Stomach (tissue), 9 donors: Measurements from ENCODE around the gene SPO11. TPM values are rescaled to one million over a fixed set of nuclear protein-coding genes. Genes with fewer than 3 reads are reported as not detected.

Experiments
- DNase-seq, 2 donors: peaks; one replicate each; pipeline versions ENCODE4 v3.0.0 to v3.0.0-alpha.2; 2013 to 2019
- H3K27ac ChIP-seq, 5 donors: fragments of 200-600 bp in 4 of 5; sonication (generic) in 4 of 5; one replicate each; pipeline ENCODE4 v1.5.1; 2013 to 2019; ENCODE audit warnings: mild to moderate bottlenecking in 1 of 5, moderate library complexity in 1 of 5
- H3K27me3 ChIP-seq, 3 donors: fragments of 200-600 bp; sonication (generic); one replicate each; pipeline ENCODE4 v1.5.1; 2017 to 2019; ENCODE audit warnings: mixed run types in 1 of 3
- H3K36me3 ChIP-seq, 4 donors: fragments of 200-600 bp; sonication (generic); 1 replicate in 3 of 4; 2 replicates in 1 of 4; pipeline ENCODE4 v1.5.1; 2016 to 2019
- H3K4me1 ChIP-seq, 4 donors: fragments of 200-600 bp; sonication (generic); one replicate each; pipeline ENCODE4 v1.5.1; 2016 to 2019
- H3K4me3 ChIP-seq, 4 donors: fragments of 200-600 bp; sonication (generic) in 3 of 4; one replicate each; pipeline ENCODE4 v1.5.1; 2016 to 2019; ENCODE audit warnings: mild to moderate bottlenecking in 1 of 4
- H3K9me3 ChIP-seq, 4 donors: fragments of 200-600 bp; sonication (generic); one replicate each; pipeline ENCODE4 v1.5.1; 2016 to 2019
- EP300 ChIP-seq: sonication (generic); formaldehyde crosslinking; IDR thresholded peaks from one replicate; pipeline ENCODE4 v1.6.1; 2017; ENCODE audit warnings: antibody characterized with exemption
- POLR2A ChIP-seq, 4 donors: fragments of 450-650 bp; IDR thresholded peaks; one replicate each; pipeline ENCODE4 v1.6.1; 2016; ENCODE audit warnings: antibody characterized with exemption in 4 of 4, control low read depth in 2 of 4, mild to moderate bottlenecking in 1 of 4, moderate library complexity in 1 of 4
- POLR2AphosphoS5 ChIP-seq, 3 donors: sonication (generic); formaldehyde crosslinking; IDR thresholded peaks; one replicate each; pipeline ENCODE4 v1.6.1; 2016; ENCODE audit warnings: antibody characterized with exemption in 3 of 3
- WGBS, 5 donors: extraction: QIAGEN DNeasy Blood & Tissue Kit in 3 of 5; methylation state at CpG; one replicate each; pipeline versions ENCODE4 v1.1.5 to v1.1.7; 2013 to 2018; 5-methylcytosine and 5-hydroxymethylcytosine counted together
- intact Hi-C: fragments of 100-400 bp; cut with DNase I; formaldehyde crosslinking; loops from one replicate; pipeline ENCODE4 v1.15.1; 2023; ENCODE audit warnings: low total_unique reads
- polyA plus RNA-seq, 3 donors: library from polyadenylated mRNA; stranded (reverse); fragments of 200-250 nt; gene quantifications; one replicate each; pipeline ENCODE4 v1.2.3, GENCODE V29; 2013
- total RNA-seq, 5 donors: library from RNA; depleted of rRNA; stranded (reverse); fragments of >200 nt; gene quantifications; one replicate each; pipeline versions ENCODE4 v1.1.0 to v1.2.3, GENCODE V29; 2014 to 2016
- TF ChIP-seq, protein P1 (sequence below), 7 experiments: fragments of 450-650 bp in 4 of 7; fragments of 200-600 bp in 3 of 7; sonication (generic) in 3 of 7; IDR thresholded peaks; one replicate each; pipeline ENCODE4 v1.5.1; 2016 to 2019; ENCODE audit warnings: antibody characterized with exemption in 7 of 7, control low read depth in 2 of 7, mild to moderate bottlenecking in 1 of 7
- donor health status: healthy with polysubstance abuse.
- donor health status: Bipolar disorder and iron deficiency.
- donor health status: healthy.

Gene SPO11
- total and polyA plus RNA-seq, 8 donors: not detected

DNA sequence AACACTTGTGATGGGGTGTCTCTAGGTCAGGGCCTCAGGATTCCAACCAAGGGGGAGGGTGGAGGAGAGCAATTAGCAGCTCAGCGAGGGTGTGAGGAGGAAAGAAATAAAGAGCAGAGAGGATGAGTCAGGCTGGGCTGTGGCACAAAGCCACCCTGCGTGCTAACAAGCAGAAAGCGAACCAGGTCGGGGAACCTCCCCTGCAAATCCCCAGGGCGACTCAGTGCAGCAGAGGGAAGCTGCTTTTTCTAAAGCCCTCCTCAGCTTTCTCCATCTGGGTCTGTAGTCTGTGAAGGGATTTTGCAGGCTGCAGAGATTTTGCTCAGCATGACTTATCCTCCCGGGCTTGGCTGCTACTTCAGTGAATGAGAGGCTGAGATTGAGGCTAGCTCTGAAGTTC is 6.6 kb upstream of the SPO11 start:
- TF ChIP-seq, protein P1, sequence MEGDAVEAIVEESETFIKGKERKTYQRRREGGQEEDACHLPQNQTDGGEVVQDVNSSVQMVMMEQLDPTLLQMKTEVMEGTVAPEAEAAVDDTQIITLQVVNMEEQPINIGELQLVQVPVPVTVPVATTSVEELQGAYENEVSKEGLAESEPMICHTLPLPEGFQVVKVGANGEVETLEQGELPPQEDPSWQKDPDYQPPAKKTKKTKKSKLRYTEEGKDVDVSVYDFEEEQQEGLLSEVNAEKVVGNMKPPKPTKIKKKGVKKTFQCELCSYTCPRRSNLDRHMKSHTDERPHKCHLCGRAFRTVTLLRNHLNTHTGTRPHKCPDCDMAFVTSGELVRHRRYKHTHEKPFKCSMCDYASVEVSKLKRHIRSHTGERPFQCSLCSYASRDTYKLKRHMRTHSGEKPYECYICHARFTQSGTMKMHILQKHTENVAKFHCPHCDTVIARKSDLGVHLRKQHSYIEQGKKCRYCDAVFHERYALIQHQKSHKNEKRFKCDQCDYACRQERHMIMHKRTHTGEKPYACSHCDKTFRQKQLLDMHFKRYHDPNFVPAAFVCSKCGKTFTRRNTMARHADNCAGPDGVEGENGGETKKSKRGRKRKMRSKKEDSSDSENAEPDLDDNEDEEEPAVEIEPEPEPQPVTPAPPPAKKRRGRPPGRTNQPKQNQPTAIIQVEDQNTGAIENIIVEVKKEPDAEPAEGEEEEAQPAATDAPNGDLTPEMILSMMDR (IDR thresholded peaks at IDR 0.05): no peak
- TF ChIP-seq POLR2A (IDR thresholded peaks at IDR 0.05): no peak
- TF ChIP-seq EP300: no peak
- Histone ChIP-seq H3K27me3 (peaks cover 0 to 63% (median 14%) of the 10 kb centered on the region in 3 donors), H3K4me1 (no peaks in the 10 kb centered on the region), H3K4me3 (no peak overlapping the region), H3K36me3 (no peaks in the 10 kb centered on the region), H3K27ac (no peak overlapping the region), H3K9me3 (no peaks in the 10 kb centered on the region)
- WGBS, 5 donors: 17 to 33% (median 20%) methylated on average over 6 of the region's 6 CpGs
- peak in 1 of 2 donors; percentile 59 for DNase-seq
- intact Hi-C loops: no loop called here

DNA sequence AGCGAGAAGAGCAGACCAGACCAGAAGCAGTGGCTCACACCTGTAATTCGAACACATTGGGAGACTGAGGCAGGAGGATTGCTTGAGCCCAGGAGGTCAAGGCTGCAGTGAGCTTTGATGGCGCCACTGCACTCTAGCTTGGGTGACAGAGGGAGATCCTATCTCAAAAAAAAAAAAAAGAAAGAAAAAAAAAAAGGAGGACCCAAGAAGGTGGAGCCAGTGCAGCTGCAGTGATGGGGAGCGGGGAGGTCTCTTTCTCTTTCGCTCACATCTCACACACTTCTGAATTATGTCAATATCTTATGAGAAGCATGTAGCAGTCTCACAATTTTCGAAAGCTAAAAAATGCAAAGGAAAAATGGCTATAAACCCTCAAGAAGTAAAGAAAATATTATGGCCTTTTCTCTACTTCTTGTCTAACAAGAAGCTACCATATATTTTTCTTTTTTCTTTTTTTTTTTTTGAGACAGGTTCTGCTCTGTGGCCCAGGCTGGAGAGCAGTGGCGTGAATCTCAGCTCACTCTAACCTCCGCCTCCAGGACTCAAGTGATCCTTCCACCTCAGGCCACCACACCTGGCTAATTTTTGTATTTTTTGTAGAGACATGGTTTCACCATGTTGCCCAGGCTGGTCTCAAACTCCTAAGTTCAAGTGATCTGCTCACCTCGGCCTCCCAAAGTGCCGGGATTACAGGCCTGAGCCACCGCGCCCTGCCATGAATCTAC is 3.8 kb upstream of the SPO11 start:
- Histone ChIP-seq H3K36me3 (no peaks in the 10 kb centered on the region), H3K4me3 (no peak overlapping the region), H3K27me3 (peaks cover 0 to 72% (median 24%) of the 10 kb centered on the region in 3 donors), H3K9me3 (no peaks in the 10 kb centered on the region), H3K4me1 (no peaks in the 10 kb centered on the region), H3K27ac (no peak overlapping the region)
- no peak for DNase-seq
- TF ChIP-seq EP300: no peak
- TF ChIP-seq POLR2AphosphoS5 (IDR thresholded peaks at IDR 0.05): no peak
- TF ChIP-seq POLR2A (IDR thresholded peaks at IDR 0.05): no peak
- intact Hi-C loops: no loop called here
- WGBS, 5 donors: 83 to 94% (median 91%) methylated on average over 12 of the region's 12 CpGs

DNA sequence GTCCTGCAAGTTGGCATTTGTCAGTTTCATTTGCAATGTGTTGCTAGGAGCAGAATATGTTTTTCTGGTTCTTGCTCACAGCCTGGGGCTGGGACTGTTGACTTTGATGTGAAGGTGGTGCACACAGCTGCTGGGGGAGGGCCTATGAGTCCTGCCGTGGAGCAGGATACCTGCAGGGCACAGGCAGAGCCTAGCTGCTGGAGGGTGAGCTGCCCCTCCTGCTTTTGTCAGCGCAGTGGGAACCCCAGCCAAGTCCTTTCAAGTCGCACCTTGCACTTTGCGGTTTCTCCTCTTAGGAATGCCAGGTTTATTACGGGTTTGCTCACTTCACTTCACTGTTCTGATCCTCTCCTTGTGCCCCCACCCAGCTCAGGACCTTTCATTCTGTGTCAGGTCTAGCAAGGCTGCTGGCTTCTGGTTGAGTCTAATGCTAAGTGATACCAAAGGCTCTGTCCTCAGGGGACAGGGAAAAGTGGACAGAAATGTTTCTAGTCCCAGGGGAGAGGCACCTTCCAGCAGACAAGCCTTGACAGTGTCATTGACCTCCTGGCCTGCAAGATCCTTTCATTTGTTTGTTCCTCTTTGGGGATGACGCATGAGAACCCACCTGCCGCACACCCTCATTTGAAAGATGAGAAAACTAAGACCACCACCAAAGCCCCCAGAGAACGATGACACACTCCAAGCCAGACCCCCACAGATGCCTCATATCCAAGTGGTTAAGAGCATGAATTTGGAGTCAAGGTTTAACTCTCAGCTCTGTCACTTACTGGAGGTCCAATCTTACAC is 2.7 kb upstream of the SPO11 start:
- Histone ChIP-seq H3K4me3 (no peak overlapping the region), H3K9me3 (no peaks in the 10 kb centered on the region), H3K36me3 (no peaks in the 10 kb centered on the region), H3K4me1 (no peaks in the 10 kb centered on the region), H3K27me3 (peaks cover 0 to 70% (median 25%) of the 10 kb centered on the region in 3 donors), H3K27ac (no peak overlapping the region)
- WGBS, 5 donors: 32 to 55% (median 45%) methylated on average over 8 of the region's 8 CpGs
- peak in 1 of 2 donors; percentile 57 for DNase-seq
- intact Hi-C loops: no loop called here
- no peak for TF ChIP-seq POLR2AphosphoS5 (IDR thresholded peaks at IDR 0.05)
- TF ChIP-seq EP300: no peak
- TF ChIP-seq, protein P1 (IDR thresholded peaks at IDR 0.05): no peak
- no peak for TF ChIP-seq POLR2A (IDR thresholded peaks at IDR 0.05)

DNA sequence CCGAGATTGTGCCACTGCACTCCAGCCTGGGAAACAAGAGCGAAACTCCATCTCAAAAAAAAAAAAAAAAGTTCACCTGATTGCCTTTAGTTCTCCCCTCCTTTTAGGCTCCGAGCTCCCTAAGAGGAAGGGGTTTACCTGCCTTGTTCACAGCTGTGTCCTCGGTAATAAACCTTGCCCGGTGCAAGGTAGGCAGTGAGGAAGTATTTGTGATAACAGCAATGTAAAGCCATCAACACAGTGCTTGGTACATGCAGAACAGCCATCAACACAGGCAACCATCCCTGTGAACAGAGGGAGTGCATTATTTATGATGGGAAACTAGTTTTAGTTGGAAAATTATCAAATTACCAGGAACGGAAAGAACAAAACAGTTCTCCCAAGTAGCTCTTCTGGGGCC is 1.8 kb upstream of the SPO11 start:
- Histone ChIP-seq H3K36me3 (no peaks in the 10 kb centered on the region), H3K4me1 (no peaks in the 10 kb centered on the region), H3K27me3 (peaks cover 0 to 68% (median 15%) of the 10 kb centered on the region in 3 donors), H3K9me3 (no peaks in the 10 kb centered on the region), H3K27ac (no peak overlapping the region), H3K4me3 (no peak overlapping the region)
- intact Hi-C loops: no loop called here
- TF ChIP-seq POLR2A (IDR thresholded peaks at IDR 0.05): no peak
- TF ChIP-seq POLR2AphosphoS5 (IDR thresholded peaks at IDR 0.05): no peak
- TF ChIP-seq EP300: no peak
- TF ChIP-seq, protein P1 (IDR thresholded peaks at IDR 0.05): no peak
- no peak for DNase-seq
- WGBS, 5 donors: 71 to 83% (median 76%) methylated on average over 6 of the region's 6 CpGs
